ENCODE results near the gene THRB. TPM values are rescaled to one million over a fixed set of nuclear protein-coding genes. Genes with fewer than 3 reads are reported as not detected.
"Not testable (repeated sequence)": the region's sequence is repeated elsewhere in the genome, so short reads cannot be mapped to it uniquely, and the experiment has no call there.

The THRB gene
- total and polyA plus RNA-seq, 2 experiments from 2014 or later = 3.3 to 5.1 TPM

GRCh38 chr3:24428481-24428880 lies 66.2 kb downstream of the THRB start:
- Histone ChIP-seq H3K27me3 (replicated peaks; ENCODE audit: insufficient read depth) (no peaks in the 10 kb centered on the region), H3K4me2 (ENCODE audit: unreplicated experiment) (no peak overlapping the region), H3K4me1 (ENCODE audit: insufficient read depth) (no peaks in the 10 kb centered on the region), H3K4me3 (no peak overlapping the region), H3K9me3 (ENCODE audit: low read depth) (no peaks in the 10 kb centered on the region), H3K36me3 (ENCODE audit: low read depth) (no peaks in the 10 kb centered on the region), H3K9me2 (ENCODE audit: insufficient read depth) (no peaks in the 10 kb centered on the region), H3K27ac (no peak overlapping the region), H3F3A (ENCODE audit: insufficient read depth) (no peaks in the 10 kb centered on the region), H4K20me1 (ENCODE audit: insufficient read depth) (no peaks in the 10 kb centered on the region), H2AFZ (no peak overlapping the region), H3K9ac (no peak overlapping the region), H3K79me2 (ENCODE audit: insufficient read depth) (no peaks in the 10 kb centered on the region; the same call in 1 of the 2 replicates)
- DNase-seq = no peak
- in situ Hi-C loops (cut with MboI) = no loop called here
- TF ChIP-seq EZH2 (IDR thresholded peaks at IDR 0.05; ENCODE audit: insufficient read depth, poor library complexity, severe bottlenecking) (no peak), EZH2phosphoT487 (IDR thresholded peaks at IDR 0.05; ENCODE audit: insufficient read depth, low read depth) (no peak)
- WGBS, 2 experiments (ENCODE audit: low coverage in 1 of 2, low lambda C conversion rate in 2 of 2, missing lambda C conversion rate in 2 of 2) = 54 to 59% methylated on average over 2 of the region's 2 CpGs

DNA sequence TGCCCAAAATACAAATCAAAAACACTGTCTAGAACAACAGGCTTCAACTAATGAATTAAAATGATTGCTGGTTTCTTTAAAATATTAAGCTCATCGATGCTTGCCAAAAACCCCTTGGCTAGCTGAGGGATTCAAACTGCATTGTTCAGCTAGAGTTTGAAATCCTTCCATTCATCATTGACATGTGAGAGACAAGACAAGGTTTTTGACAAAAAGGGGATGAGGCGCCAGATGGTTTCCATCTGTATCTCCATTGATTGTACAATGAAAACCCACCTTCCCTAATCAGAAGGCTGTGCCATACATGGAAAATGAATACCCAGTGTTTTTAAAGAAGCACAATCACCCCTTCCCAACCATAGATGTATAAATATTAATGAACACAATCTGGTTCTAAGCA lies 67.8 kb downstream of the THRB start:
- H2AFZ ChIP-seq = no peak overlapping the region
- H3K36me3 ChIP-seq (ENCODE audit: low read depth) = no peaks in the 10 kb centered on the region
- no peak for DNase-seq
- H3K9me2 ChIP-seq (ENCODE audit: insufficient read depth) = no peaks in the 10 kb centered on the region
- H3K27me3 ChIP-seq (replicated peaks; ENCODE audit: insufficient read depth) = no peaks in the 10 kb centered on the region
- H3K4me2 ChIP-seq (ENCODE audit: unreplicated experiment) = no peak overlapping the region
- H3K27ac ChIP-seq = no peak overlapping the region
- H3K9ac ChIP-seq = no peak overlapping the region
- H3K4me1 ChIP-seq (ENCODE audit: insufficient read depth) = no peaks in the 10 kb centered on the region
- no peaks in the 10 kb centered on the region for H3K9me3 ChIP-seq (ENCODE audit: low read depth)
- 50 to 54% methylated on average over 2 of the region's 2 CpGs for WGBS, 2 experiments (ENCODE audit: low coverage in 1 of 2, low lambda C conversion rate in 2 of 2, missing lambda C conversion rate in 2 of 2)
- H3K4me3 ChIP-seq = no peak overlapping the region
- no peak for TF ChIP-seq EZH2 (IDR thresholded peaks at IDR 0.05; ENCODE audit: insufficient read depth, poor library complexity, severe bottlenecking)
- no peak for TF ChIP-seq EZH2phosphoT487 (IDR thresholded peaks at IDR 0.05; ENCODE audit: insufficient read depth, low read depth)
- no peaks in the 10 kb centered on the region for H4K20me1 ChIP-seq (ENCODE audit: insufficient read depth)
- H3K79me2 ChIP-seq (ENCODE audit: insufficient read depth) = no peaks in the 10 kb centered on the region
- no peaks in the 10 kb centered on the region for H3F3A ChIP-seq (ENCODE audit: insufficient read depth)
- in situ Hi-C loops (cut with MboI) = no loop called here

DNA sequence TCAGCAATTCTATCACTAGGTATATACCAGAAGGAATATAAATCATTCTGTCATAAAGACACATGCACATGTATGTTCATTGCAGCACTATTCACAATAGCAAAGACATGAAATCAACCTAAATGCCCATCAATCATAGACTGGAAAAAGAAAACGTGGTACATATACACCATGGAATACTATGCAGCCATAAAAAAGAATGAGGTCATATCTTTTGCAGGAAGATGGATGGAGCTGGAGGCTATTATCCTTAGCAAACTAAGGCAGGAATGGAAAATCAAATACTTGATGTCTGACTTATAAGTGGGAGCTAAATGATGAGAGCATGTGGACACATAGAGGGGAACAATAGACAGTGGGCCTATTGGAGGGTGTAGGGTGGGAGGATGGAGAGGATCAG lies 73.8 kb downstream of the THRB start:
- H3K9me3 ChIP-seq (ENCODE audit: low read depth); H3K9ac ChIP-seq; in situ Hi-C loops (cut with MboI); H3K4me2 ChIP-seq (ENCODE audit: unreplicated experiment); H3K4me3 ChIP-seq; H3K4me1 ChIP-seq (ENCODE audit: insufficient read depth); DNase-seq; H2AFZ ChIP-seq; H3K27ac ChIP-seq; H3K36me3 ChIP-seq (ENCODE audit: low read depth); H3F3A ChIP-seq (ENCODE audit: insufficient read depth); H3K27me3 ChIP-seq (replicated peaks; ENCODE audit: insufficient read depth); H3K79me2 ChIP-seq (ENCODE audit: insufficient read depth); H3K9me2 ChIP-seq (ENCODE audit: insufficient read depth); H4K20me1 ChIP-seq (ENCODE audit: insufficient read depth): not testable (repeated sequence)
- WGBS, 2 experiments (ENCODE audit: low coverage in 1 of 2, low lambda C conversion rate in 2 of 2, missing lambda C conversion rate in 2 of 2) = 26 to 39% methylated on average over 1 of the region's 1 CpG

DNA sequence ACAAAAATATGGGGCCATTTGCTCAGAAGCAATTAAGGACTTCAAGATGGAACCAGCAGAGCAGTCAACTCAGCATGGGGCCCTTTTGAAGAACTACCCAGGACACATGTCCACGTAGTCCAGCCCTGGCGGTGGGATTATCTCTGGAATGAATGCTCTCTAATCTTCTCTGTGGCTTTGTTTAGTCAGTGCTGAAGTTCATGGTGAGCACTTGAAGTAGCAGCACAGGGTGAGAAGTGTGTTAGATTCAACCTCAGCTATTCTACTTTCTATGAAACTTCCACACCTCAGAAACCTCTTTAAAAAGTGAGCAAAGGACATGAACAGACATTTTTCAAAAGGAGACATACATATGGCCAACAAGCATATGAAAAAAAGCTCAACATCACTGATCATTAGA lies 74.4 kb downstream of the THRB start:
- H3K9me2 ChIP-seq (ENCODE audit: insufficient read depth) = no peaks in the 10 kb centered on the region
- H3K79me2 ChIP-seq (ENCODE audit: insufficient read depth) = no peaks in the 10 kb centered on the region
- H3K4me2 ChIP-seq (ENCODE audit: unreplicated experiment) = no peak overlapping the region
- DNase-seq = no peak
- H3K36me3 ChIP-seq (ENCODE audit: low read depth) = no peaks in the 10 kb centered on the region
- H2AFZ ChIP-seq = no peak overlapping the region
- H3K9me3 ChIP-seq (ENCODE audit: low read depth) = no peaks in the 10 kb centered on the region
- H3K27me3 ChIP-seq (replicated peaks; ENCODE audit: insufficient read depth) = no peaks in the 10 kb centered on the region
- no peaks in the 10 kb centered on the region for H3F3A ChIP-seq (ENCODE audit: insufficient read depth)
- no peaks in the 10 kb centered on the region; the same call in 1 of the 2 replicates for H4K20me1 ChIP-seq (ENCODE audit: insufficient read depth)
- in situ Hi-C loops (cut with MboI) = no loop called here
- H3K4me1 ChIP-seq (ENCODE audit: insufficient read depth) = no peaks in the 10 kb centered on the region
- no peak overlapping the region for H3K27ac ChIP-seq
- TF ChIP-seq EZH2phosphoT487 (IDR thresholded peaks at IDR 0.05; ENCODE audit: insufficient read depth, low read depth) (no peak), EZH2 (IDR thresholded peaks at IDR 0.05; ENCODE audit: insufficient read depth, poor library complexity, severe bottlenecking) (no peak)
- no peak overlapping the region for H3K9ac ChIP-seq
- no peak overlapping the region for H3K4me3 ChIP-seq
- 93 to 100% methylated on average over 2 of the region's 2 CpGs for WGBS, 2 experiments (ENCODE audit: low coverage in 1 of 2, low lambda C conversion rate in 2 of 2, missing lambda C conversion rate in 2 of 2)

DNA sequence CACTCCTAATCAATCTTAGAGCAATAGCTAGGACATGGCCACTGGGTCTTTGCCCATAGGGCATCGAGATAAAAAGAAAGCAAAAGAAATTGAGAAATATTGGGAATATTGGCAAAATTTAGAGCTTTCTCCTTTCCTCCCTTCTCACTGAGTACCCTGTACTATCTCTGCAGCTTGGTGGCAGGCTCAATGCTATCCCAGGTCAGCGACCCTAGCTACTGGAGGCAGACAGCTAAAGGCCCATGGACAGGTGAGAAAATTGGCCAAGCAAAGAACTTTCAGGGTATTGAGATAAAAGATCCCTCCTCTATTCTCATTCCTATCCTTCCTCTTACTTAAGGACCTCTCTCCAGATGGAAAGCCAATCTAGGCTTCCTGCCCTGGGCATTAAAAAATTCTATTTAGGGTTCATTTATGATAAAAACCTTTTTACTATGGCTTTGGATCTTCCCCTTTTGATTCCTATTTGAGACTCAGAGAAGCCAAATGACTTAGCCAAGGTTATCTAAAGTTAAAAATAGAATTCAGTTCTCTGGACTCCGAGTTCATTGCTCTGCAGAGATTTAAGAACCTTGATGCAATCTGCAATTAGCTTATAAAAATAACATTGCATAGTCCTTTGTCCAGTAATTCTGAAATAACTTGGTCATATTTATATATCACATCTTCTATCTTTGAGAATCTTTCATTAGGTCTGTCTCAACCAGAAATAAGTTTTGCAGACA lies 75.4 kb downstream of the THRB start:
- in situ Hi-C loops (cut with MboI) = no loop called here
- no peaks in the 10 kb centered on the region for H3K27me3 ChIP-seq (replicated peaks; ENCODE audit: insufficient read depth)
- no peaks in the 10 kb centered on the region for H3K9me3 ChIP-seq (ENCODE audit: low read depth)
- TF ChIP-seq EZH2 (IDR thresholded peaks at IDR 0.05; ENCODE audit: insufficient read depth, poor library complexity, severe bottlenecking) = no peak
- TF ChIP-seq EZH2phosphoT487 (IDR thresholded peaks at IDR 0.05; ENCODE audit: insufficient read depth, low read depth) = no peak
- no peaks in the 10 kb centered on the region; the same call in 1 of the 2 replicates for H4K20me1 ChIP-seq (ENCODE audit: insufficient read depth)
- H3K4me3 ChIP-seq = no peak overlapping the region
- H3K36me3 ChIP-seq (ENCODE audit: low read depth) = no peaks in the 10 kb centered on the region
- no peaks in the 10 kb centered on the region for H3K4me1 ChIP-seq (ENCODE audit: insufficient read depth)
- no peak overlapping the region for H2AFZ ChIP-seq
- no peak for DNase-seq
- no peak overlapping the region for H3K9ac ChIP-seq
- H3K9me2 ChIP-seq (ENCODE audit: insufficient read depth) = no peaks in the 10 kb centered on the region
- no peaks in the 10 kb centered on the region for H3K79me2 ChIP-seq (ENCODE audit: insufficient read depth)
- no peak overlapping the region for H3K27ac ChIP-seq
- WGBS, 2 experiments (ENCODE audit: low coverage in 1 of 2, low lambda C conversion rate in 2 of 2, missing lambda C conversion rate in 2 of 2) = 90 to 95% methylated on average over 3 of the region's 3 CpGs
- no peaks in the 10 kb centered on the region for H3F3A ChIP-seq (ENCODE audit: insufficient read depth)
- no peak overlapping the region for H3K4me2 ChIP-seq (ENCODE audit: unreplicated experiment)

All from GM23248 (cell line).